Breast epithelium (tissue), 4 donors: ENCODE measurements around the gene CALY. TPM values are rescaled to one million over a fixed set of nuclear protein-coding genes. Genes with fewer than 3 reads are reported as not detected.
"Not testable (repeated sequence)": the region's sequence is repeated elsewhere in the genome, so short reads cannot be mapped to it uniquely, and the experiment has no call there.

Experiments
- DNase-seq, 2 donors: peaks; one replicate each; pipeline ENCODE4 v3.0.0-alpha.2; 2019; ENCODE audit warnings: low spot score in 2 of 2
- H3K27ac ChIP-seq, 2 donors: fragments of 200-600 bp; sonication (generic) in 1 of 2; one replicate each; pipeline ENCODE4 v1.5.1; 2016 to 2019; ENCODE audit warnings: mild to moderate bottlenecking in 1 of 2
- H3K27me3 ChIP-seq, 2 donors: fragments of 200-600 bp; sonication (generic) in 1 of 2; one replicate each; pipeline versions ENCODE4 v1.5.1 to v1.6.0; 2017 to 2019; ENCODE audit warnings: control low read depth in 1 of 2, mild to moderate bottlenecking in 1 of 2
- H3K36me3 ChIP-seq: fragments of 200-600 bp; one replicate; pipeline ENCODE4 v1.5.1; 2019
- H3K4me1 ChIP-seq, 2 donors: fragments of 200-600 bp; sonication (generic); one replicate each; pipeline ENCODE4 v1.5.1; 2016 to 2019; ENCODE audit warnings: control low read depth in 1 of 2
- H3K4me3 ChIP-seq, 3 donors: fragments of 200-600 bp; sonication (generic); 1 replicate in 2 of 3; 2 replicates in 1 of 3; pipeline ENCODE4 v1.5.1; 2016 to 2019; ENCODE audit warnings: mild to moderate bottlenecking in 3 of 3, moderate library complexity in 2 of 3
- H3K9me3 ChIP-seq, 2 donors: fragments of 200-600 bp; sonication (generic) in 1 of 2; one replicate each; pipeline ENCODE4 v1.5.1; 2016 to 2019; ENCODE audit warnings: control low read depth in 1 of 2
- CTCF ChIP-seq, 3 donors: fragments of 450-650 bp; IDR thresholded peaks; one replicate each; pipeline ENCODE4 v1.5.1; 2016 to 2017; ENCODE audit warnings: antibody characterized with exemption in 3 of 3, mild to moderate bottlenecking in 3 of 3, moderate library complexity in 3 of 3
- POLR2A ChIP-seq: fragments of 450-650 bp; IDR thresholded peaks from one replicate; pipeline ENCODE4 v1.6.1; 2016; ENCODE audit warnings: antibody characterized with exemption, mild to moderate bottlenecking, moderate library complexity
- POLR2AphosphoS5 ChIP-seq, 3 donors: sonication (generic); formaldehyde crosslinking; IDR thresholded peaks; one replicate each; pipeline ENCODE4 v1.6.1; 2017; ENCODE audit warnings: antibody characterized with exemption in 3 of 3
- intact Hi-C: fragments of 100-400 bp; cut with DNase I; formaldehyde crosslinking; loops from one replicate; pipeline ENCODE4 v1.15.1; 2023; ENCODE audit warnings: low total_unique reads
- total RNA-seq, 3 donors: library from RNA; depleted of rRNA; stranded (reverse); fragments of >200 nt; gene quantifications; one replicate each; pipeline ENCODE4 v1.1.0, GENCODE V29; 2016

CALY gene
- total RNA-seq, 3 donors from 2014 or later, result 0.66 TPM; not detected in 2

DNA sequence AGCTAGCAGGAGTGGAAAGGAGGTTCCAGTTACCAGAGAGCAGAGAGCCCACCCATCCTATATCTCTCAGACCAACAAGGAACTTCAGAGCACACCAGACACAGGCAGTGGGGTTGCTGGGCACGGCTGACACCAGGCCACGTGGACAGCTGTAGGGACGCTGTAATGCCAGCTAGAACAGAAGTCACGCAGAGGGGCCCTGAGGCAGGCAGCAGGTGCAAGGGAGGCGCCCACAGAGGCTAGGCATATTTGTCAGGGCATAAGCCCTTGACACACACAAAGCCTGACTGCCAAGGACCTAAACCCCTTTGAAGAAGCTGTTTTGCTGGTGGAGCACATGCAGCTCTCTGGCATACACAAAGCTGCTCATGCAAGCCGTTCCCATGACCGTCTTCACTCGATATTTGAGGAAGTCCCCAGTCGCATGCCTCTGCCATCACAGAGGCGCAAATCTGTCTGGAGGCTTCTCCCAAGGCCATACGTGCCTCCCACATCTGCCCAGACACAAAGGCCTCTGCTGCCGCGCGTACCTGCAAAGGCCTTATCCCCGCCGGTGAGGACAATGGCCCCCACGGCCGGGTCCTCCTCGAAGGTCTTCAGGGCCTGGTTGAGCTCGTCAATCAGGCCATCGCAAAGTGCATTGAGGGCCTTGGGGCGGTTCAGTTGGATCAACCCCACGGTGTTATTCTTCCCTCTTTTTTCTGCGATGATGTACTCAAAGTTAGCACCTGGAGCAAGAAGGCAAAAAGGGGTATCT is 33.5 kb upstream of the CALY start:
- H3K4me1 ChIP-seq, result no peaks in the 10 kb centered on the region
- H3K27ac ChIP-seq, result no peak overlapping the region
- H3K36me3 ChIP-seq, result no peaks in the 10 kb centered on the region
- no peak for DNase-seq
- no peak overlapping the region for H3K4me3 ChIP-seq
- TF ChIP-seq POLR2AphosphoS5 (IDR thresholded peaks at IDR 0.05), result no peak
- TF ChIP-seq POLR2A, result no peak
- TF ChIP-seq CTCF (IDR thresholded peaks at IDR 0.05), result no peak
- intact Hi-C loops, result no loop called here
- H3K27me3 ChIP-seq, result no peaks in the 10 kb centered on the region
- H3K9me3 ChIP-seq, result no peaks in the 10 kb centered on the region

DNA sequence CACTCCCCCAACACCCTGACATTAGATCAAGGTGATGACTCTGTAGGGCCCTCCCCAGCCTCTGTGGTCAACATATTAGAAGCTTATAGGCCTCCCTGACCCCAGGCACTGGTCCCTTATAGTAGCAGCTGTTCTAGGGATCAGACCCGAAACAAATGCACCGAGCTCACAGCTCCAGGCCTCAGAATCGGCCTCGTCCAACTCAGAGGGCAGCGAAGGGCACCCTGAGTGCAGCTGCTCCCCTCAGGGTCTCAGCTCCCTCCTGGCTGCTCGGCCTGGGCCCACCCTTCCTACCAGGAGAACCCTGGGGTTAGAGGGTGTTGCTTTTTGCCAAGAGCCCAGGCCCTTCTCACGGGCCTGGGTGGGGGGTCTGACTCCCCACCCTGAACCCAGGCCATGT is 31.5 kb upstream of the CALY start:
- Histone ChIP-seq H3K36me3 (no peaks in the 10 kb centered on the region), H3K27ac (no peak overlapping the region)

DNA sequence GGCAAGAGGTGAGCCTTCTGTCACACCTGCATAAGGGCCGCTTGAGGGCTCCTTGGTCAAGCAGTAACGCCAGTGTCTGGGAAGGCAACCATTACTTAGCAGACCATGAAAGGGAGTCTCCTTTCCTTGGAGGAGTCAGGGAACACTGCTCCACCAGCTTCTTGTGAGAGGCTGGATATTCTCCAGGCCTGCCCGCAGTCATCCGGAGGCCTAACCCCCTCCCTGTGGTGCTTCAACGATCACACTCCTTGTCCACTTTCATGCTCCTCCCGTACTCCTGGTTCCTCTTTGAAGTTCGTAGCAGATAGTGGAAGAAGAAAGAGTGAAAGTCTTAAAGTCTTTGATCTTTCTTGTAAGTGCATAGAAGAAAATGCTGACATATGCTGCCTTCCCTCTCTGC is 30.8 kb upstream of the CALY start:
- H3K36me3 ChIP-seq, H3K27ac ChIP-seq, DNase-seq, intact Hi-C loops, H3K9me3 ChIP-seq, H3K27me3 ChIP-seq, H3K4me1 ChIP-seq, H3K4me3 ChIP-seq: not testable (repeated sequence)

More for the DNA sequence above, 31.5 kb upstream of the CALY start:
- no peak overlapping the region for H3K4me3 ChIP-seq
- no peaks in the 10 kb centered on the region for H3K27me3 ChIP-seq
- TF ChIP-seq POLR2A (no peak), CTCF (IDR thresholded peaks at IDR 0.05) (no peak), POLR2AphosphoS5 (IDR thresholded peaks at IDR 0.05) (no peak)
- H3K9me3 ChIP-seq, result no peaks in the 10 kb centered on the region
- intact Hi-C loops, result no loop called here
- H3K4me1 ChIP-seq, result no peaks in the 10 kb centered on the region
- no peak for DNase-seq

GRCh38 chr10:133366751-133367150 is 30.1 kb upstream of the CALY start:
- H3K36me3 ChIP-seq, result no peaks in the 10 kb centered on the region
- no peaks in the 10 kb centered on the region for H3K9me3 ChIP-seq
- TF ChIP-seq POLR2A (no peak), POLR2AphosphoS5 (IDR thresholded peaks at IDR 0.05) (no peak), CTCF (IDR thresholded peaks at IDR 0.05) (no peak)
- H3K27ac ChIP-seq, result no peak overlapping the region
- no peaks in the 10 kb centered on the region for H3K27me3 ChIP-seq
- H3K4me3 ChIP-seq, result no peak overlapping the region
- DNase-seq, result no peak
- H3K4me1 ChIP-seq, result no peaks in the 10 kb centered on the region
- intact Hi-C loops, result no loop called here

GRCh38 chr10:133366130-133366478 is 29.4 kb upstream of the CALY start:
- no peaks in the 10 kb centered on the region for H3K27me3 ChIP-seq
- no peak overlapping the region for H3K27ac ChIP-seq
- intact Hi-C loops, result no loop called here
- no peaks in the 10 kb centered on the region for H3K9me3 ChIP-seq
- H3K36me3 ChIP-seq, result no peaks in the 10 kb centered on the region
- no peak for DNase-seq
- no peaks in the 10 kb centered on the region for H3K4me1 ChIP-seq
- no peak for TF ChIP-seq CTCF (IDR thresholded peaks at IDR 0.05)
- TF ChIP-seq POLR2A, result no peak
- no peak for TF ChIP-seq POLR2AphosphoS5 (IDR thresholded peaks at IDR 0.05)
- no peak overlapping the region for H3K4me3 ChIP-seq
